CD4-positive, alpha-beta memory T cell (primary cell): ENCODE data around the gene PHACTR4. TPM values are rescaled to one million over a fixed set of nuclear protein-coding genes. Genes with fewer than 3 reads are reported as not detected.
"Not testable (repeated sequence)": the region's sequence is repeated elsewhere in the genome, so short reads cannot be mapped to it uniquely, and the experiment has no call there.

Experiments
- CTCF ChIA-PET: fragments of 350-600 bp; sonication (Branson Sonifier 250); formaldehyde crosslinking; loops from one replicate; lab custom pipeline; 2021; ENCODE audit warnings: inconsistent platforms; ENCODE audit not compliant: partially characterized antibody; lab: Charles Lee
- POLR2A ChIA-PET: fragments of 350-600 bp; sonication (Branson Sonifier 250); formaldehyde crosslinking; loops from one replicate; lab custom pipeline; 2021; ENCODE audit not compliant: partially characterized antibody; lab: Charles Lee
- DNase-seq, 5 donors: peaks; one replicate each; pipeline versions ENCODE4 v3.0.0 to v3.0.0-alpha.2; 2020 to 2022; ENCODE audit warnings: mixed read lengths in 1 of 5
- H3K27ac ChIP-seq: one replicate; pipeline ENCODE4 v1.7.0; 2013; ENCODE audit warnings: low read depth, low read length
- H3K27me3 ChIP-seq: 2 replicates; pipeline ENCODE4 v1.7.0; 2013; ENCODE audit warnings: mild to moderate bottlenecking, low read length, moderate library complexity; ENCODE audit not compliant: insufficient read depth
- H3K36me3 ChIP-seq: 2 replicates; pipeline ENCODE4 v1.7.0; 2013; ENCODE audit warnings: mild to moderate bottlenecking, low read length, moderate library complexity; ENCODE audit not compliant: insufficient read depth
- H3K4me1 ChIP-seq: 2 replicates; pipeline ENCODE4 v1.7.0; 2013; ENCODE audit warnings: mild to moderate bottlenecking, low read length, moderate library complexity; ENCODE audit not compliant: insufficient read depth
- H3K4me3 ChIP-seq, 2 donors: one replicate each; pipeline ENCODE4 v1.7.0; 2013; ENCODE audit warnings: low read length in 2 of 2, mild to moderate bottlenecking in 1 of 2
- H3K9me3 ChIP-seq, 2 donors: one replicate each; pipeline ENCODE4 v1.7.0; 2013; ENCODE audit warnings: low read length in 2 of 2, control low read depth in 1 of 2; ENCODE audit not compliant: control insufficient read depth in 1 of 2
- H3K27ac Mint-ChIP-seq, 7 donors: one replicate each; pipeline ENCODE4 v1.8.0; 2020 to 2021; ENCODE audit warnings: mixed read lengths in 7 of 7, mild to moderate bottlenecking in 6 of 7, inconsistent platforms in 3 of 7, moderate library complexity in 3 of 7
- H3K27me3 Mint-ChIP-seq, 2 donors: one replicate each; pipeline ENCODE4 v1.8.0; 2020 to 2021; ENCODE audit warnings: mixed read lengths in 2 of 2
- H3K36me3 Mint-ChIP-seq, 2 donors: one replicate each; pipeline ENCODE4 v1.8.0; 2020 to 2021; ENCODE audit warnings: mixed read lengths in 2 of 2, inconsistent platforms in 1 of 2, mild to moderate bottlenecking in 1 of 2
- H3K4me1 Mint-ChIP-seq, 4 donors: one replicate each; pipeline ENCODE4 v1.8.0; 2020 to 2021; ENCODE audit warnings: mixed read lengths in 4 of 4, mild to moderate bottlenecking in 1 of 4
- H3K4me3 Mint-ChIP-seq, 8 donors: one replicate each; pipeline ENCODE4 v1.8.0; 2020 to 2021; ENCODE audit warnings: mixed read lengths in 8 of 8, mild to moderate bottlenecking in 7 of 8, moderate library complexity in 6 of 8, inconsistent platforms in 3 of 8
- H3K9me3 Mint-ChIP-seq, 8 donors: one replicate each; pipeline ENCODE4 v1.8.0; 2020 to 2021; ENCODE audit warnings: mixed read lengths in 8 of 8, mild to moderate bottlenecking in 5 of 8, inconsistent platforms in 3 of 8, moderate library complexity in 1 of 8
- intact Hi-C: fragments of 100-400 bp; cut with micrococcal nuclease; formaldehyde crosslinking; loops from one replicate; pipeline ENCODE4 v1.15.1; 2023
- polyA plus RNA-seq, 2 donors: library from polyadenylated mRNA; unstranded; fragments of 300-500 nt; fragmentation: Illumina TruSeq; gene quantifications; one replicate each; pipeline ENCODE4 v1.2.3, GENCODE V29; 2021
- total RNA-seq, 2 experiments: library from RNA; stranded (reverse); gene quantifications; one replicate each; pipeline ENCODE4 v1.2.3, GENCODE V29; 2021

Gene PHACTR4
- total and polyA plus RNA-seq, 4 experiments from 2014 or later, result 3.6 to 28.8 (median 24.9) TPM

- Mint-ChIP-seq H3K36me3 (peaks cover 12 to 28% of the 10 kb centered on the region in 2 donors), H3K9me3 (no peaks in the 10 kb centered on the region), H3K4me1 (peaks cover 21 to 41% (median 30%) of the 10 kb centered on the region in 4 donors), H3K4me3 (peak overlapping the region in 5 of 8 donors; percentile 4 to 53 (median 32)), H3K27ac (peak overlapping the region in 6 of 7 donors; percentile 57 to 94 (median 84)), H3K27me3 (no peaks in the 10 kb centered on the region)
- Histone ChIP-seq H3K9me3 (no peaks in the 10 kb centered on the region), H3K36me3 (peaks cover 8% of the 10 kb centered on the region), H3K4me1 (peaks cover 43% of the 10 kb centered on the region), H3K27ac (no peak overlapping the region), H3K4me3 (no peak overlapping the region), H3K27me3 (no peaks in the 10 kb centered on the region)
- DNase-seq, result no peak
- ChIA-PET POLR2A (interaction anchor here (1.0 to 4.5 kb wide), 9 partner anchors 10 to 361 kb away, joined by 3 to 52 read pairs (median 6); partner anchors contain the start of genes RCC1, TAF12 and TRNAU1AP), CTCF (interaction anchor here (0.8 to 3.7 kb wide), 10 partner anchors 9 to 362 kb away, joined by 3 to 20 read pairs (median 4); partner anchors contain the start of genes TAF12 and YTHDF2)
- intact Hi-C loops, result no loop called here
These were observed 147.0 kb downstream of the PHACTR4 start for GRCh38 chr1:28516518-28516956.

GRCh38 chr1:28517649-28517999 is 148.1 kb downstream of the PHACTR4 start:
- ChIA-PET POLR2A (interaction anchor here (1.2 to 4.5 kb wide), 4 partner anchors 11 to 152 kb away, joined by 3 to 52 read pairs (median 30); partner anchors contain the start of genes RCC1 and TRNAU1AP), CTCF (interaction anchor here (0.7 to 3.7 kb wide), 7 partner anchors 8 to 359 kb away, joined by 3 to 20 read pairs (median 6); partner anchors contain the start of gene TAF12)
- peaks cover 6 to 21% of the 10 kb centered on the region in 2 donors for H3K36me3 Mint-ChIP-seq
- Histone ChIP-seq H3K36me3 (peaks cover under 1% of the 10 kb centered on the region), H3K4me1 (peaks cover 32% of the 10 kb centered on the region), H3K27me3 (no peaks in the 10 kb centered on the region), H3K4me3 (peak overlapping the region; percentile 11 to 65), H3K27ac (peak overlapping the region; percentile 56), H3K9me3 (no peaks in the 10 kb centered on the region)
- DNase-seq, result no peak
- H3K27me3 Mint-ChIP-seq, result no peaks in the 10 kb centered on the region
- no peaks in the 10 kb centered on the region for H3K9me3 Mint-ChIP-seq
- intact Hi-C loops, result loop anchor here (1.0 kb wide), 1 partner anchor 360 kb away; no protein-coding TSS in a partner anchor
- peak overlapping the region; percentile 29 to 92 (median 88) for H3K4me3 Mint-ChIP-seq
- peak overlapping the region; percentile 67 to 94 (median 82) for H3K27ac Mint-ChIP-seq
- peaks cover 16 to 34% (median 24%) of the 10 kb centered on the region in 4 donors for H3K4me1 Mint-ChIP-seq

DNA sequence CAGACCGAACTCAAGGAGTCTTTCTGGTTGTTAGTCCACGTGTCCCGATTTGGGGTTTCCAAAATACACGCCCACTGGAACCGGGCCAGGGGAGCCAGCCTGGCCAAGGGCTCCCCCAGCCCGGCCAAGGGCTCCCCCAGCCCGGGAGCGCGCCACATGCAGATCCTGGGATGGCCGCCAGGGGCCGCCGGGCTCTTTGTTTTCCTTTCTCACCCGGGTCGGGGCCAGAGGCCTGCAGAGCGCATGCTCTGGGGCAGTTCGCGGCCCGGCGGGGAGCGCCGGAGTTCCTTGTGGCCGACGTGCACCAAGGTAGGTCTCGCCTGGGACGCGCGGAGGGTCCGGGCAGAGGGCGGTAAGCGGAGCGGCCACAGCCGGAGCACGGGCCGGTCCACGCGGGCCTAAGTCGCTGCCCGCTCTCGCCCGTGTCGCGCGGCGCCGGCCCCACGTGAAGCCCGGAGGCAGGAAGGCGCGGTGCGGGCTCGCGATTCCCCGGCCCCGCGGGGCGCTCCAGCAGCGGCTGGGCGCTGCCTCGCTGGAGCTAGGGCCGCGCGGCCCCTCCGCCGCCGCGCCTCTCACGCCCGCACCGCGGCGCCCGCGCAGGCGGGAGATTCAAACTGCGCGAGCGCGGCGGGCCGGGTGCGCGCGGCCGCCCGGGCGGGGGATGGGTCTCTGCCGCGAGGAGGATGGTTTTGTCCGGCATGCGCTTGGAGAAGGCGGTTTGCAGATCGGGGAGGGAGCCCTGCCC is 148.6 kb downstream of the PHACTR4 start:
- Mint-ChIP-seq H3K36me3 (peaks cover 5 to 16% of the 10 kb centered on the region in 2 donors), H3K27me3 (no peaks in the 10 kb centered on the region), H3K9me3 (no peaks in the 10 kb centered on the region), H3K4me3 (peak overlapping the region; percentile 85 to 92 (median 90)), H3K4me1 (peaks cover 15 to 32% (median 21%) of the 10 kb centered on the region in 4 donors), H3K27ac (peak overlapping the region; percentile 67 to 94 (median 85))
- ChIA-PET POLR2A (interaction anchor here (0.7 to 4.5 kb wide), 11 partner anchors 8 to 218 kb away, joined by 3 to 52 read pairs (median 5); partner anchors contain the start of genes MED18, RNU11, TAF12 and TRNAU1AP), CTCF (interaction anchor here (1.3 to 3.7 kb wide), 4 partner anchors 63 to 359 kb away, joined by 5 to 20 read pairs (median 10); no protein-coding TSS in a partner anchor)
- Histone ChIP-seq H3K36me3 (no peaks in the 10 kb centered on the region), H3K27me3 (no peaks in the 10 kb centered on the region), H3K4me1 (peaks cover 27% of the 10 kb centered on the region), H3K9me3 (no peaks in the 10 kb centered on the region), H3K27ac (peak overlapping the region; percentile 56), H3K4me3 (peak overlapping the region; percentile 33 to 65)
- DNase-seq, result peak; percentile 84 to 87 (median 86)
- intact Hi-C loops, result loop anchor here (1.0 to 2.0 kb wide), 9 partner anchors 12 to 359 kb away; partner anchors contain the start of genes RCC1, TAF12 and YTHDF2

GRCh38 chr1:28518745-28519341 is 149.3 kb downstream of the PHACTR4 start:
- peak overlapping the region; percentile 18 for H3K27ac ChIP-seq
- no peaks in the 10 kb centered on the region for H3K36me3 ChIP-seq
- peak overlapping the region; percentile 78 to 89 (median 87) for H3K4me3 Mint-ChIP-seq
- H3K4me1 ChIP-seq, result peaks cover 23% of the 10 kb centered on the region
- POLR2A ChIA-PET, result interaction anchor here (0.7 to 4.5 kb wide), 12 partner anchors 9 to 218 kb away, joined by 3 to 52 read pairs (median 4); partner anchors contain the start of genes MED18, RNU11, TAF12 and TRNAU1AP
- no peaks in the 10 kb centered on the region for H3K27me3 Mint-ChIP-seq
- intact Hi-C loops, result loop anchor here (1.0 to 2.0 kb wide), 8 partner anchors 13 to 266 kb away; partner anchors contain the start of genes RCC1, TAF12 and YTHDF2
- no peaks in the 10 kb centered on the region for H3K9me3 Mint-ChIP-seq
- CTCF ChIA-PET, result interaction anchor here (1.5 to 3.5 kb wide), 3 partner anchors 62 to 358 kb away, joined by 3 to 20 read pairs (median 5); no protein-coding TSS in a partner anchor
- no peaks in the 10 kb centered on the region for H3K9me3 ChIP-seq
- H3K4me1 Mint-ChIP-seq, result peaks cover 15 to 32% (median 22%) of the 10 kb centered on the region in 4 donors
- H3K27me3 ChIP-seq, result no peaks in the 10 kb centered on the region
- peak in 2 of 5 donors; percentile 23 to 44 for DNase-seq
- H3K4me3 ChIP-seq, result peak overlapping the region; percentile 33 to 65
- H3K36me3 Mint-ChIP-seq, result peaks cover 5 to 12% of the 10 kb centered on the region in 2 donors
- peak overlapping the region; percentile 67 to 91 (median 79) for H3K27ac Mint-ChIP-seq

GRCh38 chr1:28519946-28520725 is 150.6 kb downstream of the PHACTR4 start:
- Mint-ChIP-seq H3K4me1 (peaks cover 15 to 25% (median 22%) of the 10 kb centered on the region in 4 donors), H3K27ac (peak overlapping the region in 1 of 7 donors; percentile 53), H3K36me3 (peaks cover 3 to 7% of the 10 kb centered on the region in 2 donors), H3K27me3 (no peaks in the 10 kb centered on the region), H3K4me3 (peak overlapping the region in 6 of 8 donors; percentile 1 to 72 (median 45)), H3K9me3 (no peaks in the 10 kb centered on the region)
- intact Hi-C loops, result loop anchor here (2.0 kb wide), 2 partner anchors 123 to 237 kb away; partner anchors contain the start of gene TAF12
- no peaks in the 10 kb centered on the region for H3K9me3 ChIP-seq
- DNase-seq, result no peak
- peaks cover 23% of the 10 kb centered on the region for H3K4me1 ChIP-seq
- no peak overlapping the region for H3K27ac ChIP-seq
- no peak overlapping the region for H3K4me3 ChIP-seq
- no peaks in the 10 kb centered on the region for H3K27me3 ChIP-seq
- H3K36me3 ChIP-seq, result no peaks in the 10 kb centered on the region
- ChIA-PET CTCF (interaction anchor here (0.7 to 1.8 kb wide), 4 partner anchors 61 to 123 kb away, joined by 3 to 5 read pairs (median 4); no protein-coding TSS in a partner anchor), POLR2A (interaction anchor here (1.4 kb wide), 1 partner anchor 61 kb away, joined by 6 read pairs; no protein-coding TSS in a partner anchor)

- H3K4me3 Mint-ChIP-seq, H3K36me3 ChIP-seq, H3K27ac ChIP-seq, H3K36me3 Mint-ChIP-seq, intact Hi-C loops, H3K9me3 Mint-ChIP-seq, H3K9me3 ChIP-seq, H3K27me3 Mint-ChIP-seq, H3K27me3 ChIP-seq, H3K4me3 ChIP-seq, DNase-seq, H3K27ac Mint-ChIP-seq: not testable (repeated sequence)
- H3K4me1 Mint-ChIP-seq, result peaks cover 15 to 25% (median 22%) of the 10 kb centered on the region in 4 donors
- peaks cover 23% of the 10 kb centered on the region for H3K4me1 ChIP-seq
- CTCF ChIA-PET, result interaction anchor here (1.5 kb wide), 1 partner anchor 123 kb away, joined by 3 read pairs; no protein-coding TSS in a partner anchor
- POLR2A ChIA-PET, result interaction anchor here (1.4 kb wide), 1 partner anchor 61 kb away, joined by 6 read pairs; no protein-coding TSS in a partner anchor
These were observed 151.3 kb downstream of the PHACTR4 start for GRCh38 chr1:28520796-28521195.
